Ramos (cell line): ENCODE measurements around the gene RPUSD3.

Experiments used
- in situ Hi-C: fragments of 300-500 bp; cut with MboI; formaldehyde crosslinking; loops from one replicate; pipeline ENCODE4 v1.14.3; 2022; ENCODE audit warnings: low sequenced_read_pairs; ENCODE audit not compliant: unreplicated experiment

RPUSD3 gene

GRCh38 chr3:9808345-9809037, 35.3 kb downstream of the RPUSD3 start:
- in situ Hi-C loops = no loop called here

- in situ Hi-C loops = no loop called here
Observed at GRCh38 chr3:9807981-9808344, 35.8 kb downstream of the RPUSD3 start.

DNA sequence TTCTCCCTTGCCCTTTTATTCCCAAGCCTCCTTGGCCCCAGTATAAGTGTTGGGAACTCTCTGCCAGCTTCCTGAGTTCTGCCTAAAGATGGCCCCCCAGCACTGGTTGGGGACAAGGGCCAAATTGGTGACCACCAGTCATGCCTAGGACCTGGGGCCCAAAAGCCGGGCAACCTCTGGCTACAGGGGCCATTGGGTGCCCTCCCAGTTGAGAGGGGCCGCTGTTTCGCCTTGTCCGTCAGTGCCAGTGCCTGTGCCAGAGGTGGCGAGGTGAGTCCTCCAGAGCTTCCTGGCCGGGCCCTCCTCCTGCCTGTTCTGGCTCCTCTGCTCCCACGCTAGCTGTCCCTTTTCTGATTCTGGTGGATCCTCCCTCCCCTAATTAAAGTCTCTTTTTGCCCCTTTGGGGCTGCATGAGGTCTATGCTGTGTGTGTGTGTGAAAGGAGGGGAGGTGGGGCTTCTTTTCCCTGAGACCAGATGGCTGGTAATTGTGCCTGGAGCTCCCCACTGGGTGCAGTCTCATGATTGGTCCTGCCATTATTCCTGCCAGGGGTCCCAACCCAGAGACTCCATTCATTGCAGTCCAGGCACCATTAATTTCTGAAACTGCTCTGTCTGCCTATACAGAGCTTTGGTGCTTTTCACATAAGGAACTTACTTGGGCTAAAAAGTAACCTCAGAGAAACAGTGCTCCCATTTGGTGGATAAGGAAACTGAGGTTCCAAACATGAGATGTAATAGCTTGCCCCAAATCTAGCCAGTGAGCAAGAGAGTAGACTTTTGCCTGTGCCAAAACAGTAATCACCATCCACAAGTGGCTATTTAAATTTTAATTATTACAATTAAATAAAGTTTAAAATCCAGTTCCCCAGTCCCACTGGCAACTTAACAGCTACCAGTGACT, 36.9 kb downstream of the RPUSD3 start:
- in situ Hi-C loops = no loop called here

DNA sequence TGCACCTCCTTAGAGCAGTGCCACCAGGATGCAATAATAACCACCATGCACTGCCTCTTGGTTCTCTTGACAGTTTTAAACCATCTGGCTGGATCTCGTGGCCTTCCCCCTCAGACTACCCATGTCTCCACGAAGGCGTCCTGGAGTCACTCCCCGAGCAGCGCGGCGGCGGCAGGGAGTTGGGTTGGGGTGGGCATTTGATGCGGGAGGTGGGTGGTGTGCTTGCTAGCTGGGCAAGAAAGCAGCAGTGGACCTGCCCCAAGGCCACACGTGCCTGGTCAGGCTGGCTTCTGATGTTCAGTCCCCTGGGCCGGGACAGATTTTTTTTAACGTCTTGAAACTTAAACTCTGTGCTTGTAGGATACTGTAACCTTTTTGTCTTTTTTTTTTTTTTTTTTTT, 37.7 kb downstream of the RPUSD3 start:
- in situ Hi-C loops = no loop called here

- in situ Hi-C loops = no loop called here
Observed at GRCh38 chr3:9804996-9805395, 38.8 kb downstream of the RPUSD3 start.

DNA sequence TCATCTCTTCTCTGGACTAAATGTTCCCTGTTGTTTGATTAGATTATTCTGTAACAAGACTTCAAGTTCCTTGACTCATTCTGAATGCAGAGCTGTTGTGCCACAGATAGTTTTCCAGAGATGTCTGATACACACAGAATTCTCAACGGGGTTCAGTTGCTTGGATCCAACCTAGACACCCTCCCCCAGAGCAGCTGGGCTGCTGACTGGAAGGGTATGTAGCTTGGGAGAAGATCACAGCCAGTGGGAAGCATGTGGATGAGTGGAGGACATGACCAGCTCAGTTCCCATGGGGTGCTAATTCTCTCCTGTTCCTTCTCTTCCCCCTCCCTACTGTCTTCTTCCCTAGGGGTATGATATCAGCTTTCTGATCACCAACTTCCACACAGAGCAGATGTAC, 40.3 kb downstream of the RPUSD3 start:
- in situ Hi-C loops = no loop called here

DNA sequence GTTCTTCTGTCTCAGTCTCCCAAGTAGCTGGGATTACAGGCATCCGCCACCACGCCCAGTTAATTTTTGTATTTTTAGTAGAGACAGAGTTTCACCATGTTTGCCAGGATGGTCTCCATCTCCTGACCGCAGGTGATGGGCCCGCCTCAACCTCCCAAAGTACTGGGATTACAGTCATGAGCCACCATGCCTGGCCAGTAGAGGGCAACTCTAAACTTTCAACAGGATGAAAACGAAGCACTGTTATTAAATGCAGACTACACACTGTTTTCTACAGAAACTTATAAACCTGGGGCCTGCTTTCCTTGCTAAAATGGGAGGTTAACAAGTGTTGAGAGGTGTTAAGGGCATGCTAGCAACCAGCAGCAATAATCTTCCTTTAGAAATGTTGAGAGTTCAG, 43.3 kb downstream of the RPUSD3 start:
- in situ Hi-C loops = no loop called here

GRCh38 chr3:9797196-9797945, 46.4 kb downstream of the RPUSD3 start:
- in situ Hi-C loops = no loop called here

DNA sequence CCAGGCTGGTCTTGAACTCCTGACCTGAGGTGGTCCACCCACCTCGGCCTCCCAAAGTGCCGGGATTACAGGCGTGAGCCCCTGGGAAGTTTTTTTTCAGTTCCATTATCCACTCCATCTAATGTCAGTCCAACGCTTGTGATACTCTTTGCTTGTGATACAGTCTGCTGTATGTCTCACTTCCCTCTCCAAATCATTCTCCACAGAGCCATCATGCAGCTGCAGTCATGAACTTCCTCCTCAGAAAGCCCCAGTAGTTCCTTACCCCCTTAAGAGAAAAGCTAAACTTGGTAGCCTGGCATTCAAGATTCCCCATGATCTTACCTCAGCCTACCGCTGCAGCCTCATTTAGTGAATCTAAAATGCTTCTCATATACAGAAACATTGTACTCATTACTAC, 48.6 kb downstream of the RPUSD3 start:
- in situ Hi-C loops = no loop called here

GRCh38 chr3:9794400-9794799, 49.4 kb downstream of the RPUSD3 start:
- in situ Hi-C loops = no loop called here

- in situ Hi-C loops = no loop called here
Observed at GRCh38 chr3:9793161-9793781, 50.5 kb downstream of the RPUSD3 start.

GRCh38 chr3:9792405-9793160, 51.2 kb downstream of the RPUSD3 start, which contains the start of the genes ARPC4 and TADA3:
Gene ARPC4 (plus strand): TSS chr3:9793082. CDS start chr3:9793122, 40 bp downstream.
Gene TADA3 (minus strand): TSS chr3:9792473. CDS start chr3:9791466, 1,007 bp downstream.
- in situ Hi-C loops = no loop called here

GRCh38 chr3:9791790-9792404, 51.9 kb downstream of the RPUSD3 start:
- in situ Hi-C loops = no loop called here

DNA sequence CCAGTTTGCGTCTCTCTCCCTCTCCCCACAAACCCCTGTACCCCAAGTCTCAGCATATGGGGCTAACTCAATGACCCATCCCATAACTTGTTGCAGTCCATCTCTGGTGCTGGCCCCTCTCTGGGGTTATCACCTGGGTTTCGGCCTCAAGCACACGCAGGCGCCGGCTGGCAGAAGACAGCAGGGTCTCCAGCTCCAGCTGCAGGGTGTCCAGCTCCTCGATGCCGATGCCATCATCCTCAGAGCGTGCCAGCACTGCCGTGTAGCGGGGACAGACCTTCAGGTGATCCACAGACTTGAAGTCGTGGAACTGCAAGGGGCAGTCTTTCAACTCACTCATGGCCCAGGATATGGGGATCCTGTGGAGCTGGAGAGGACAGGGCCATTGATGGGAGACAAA, 52.7 kb downstream of the RPUSD3 start:
- in situ Hi-C loops = no loop called here
